Peyer's patch (tissue), 4 donors: Measurements from ENCODE around the gene ZC3H13.

ENCODE experiments used
- CTCF ChIP-seq, 6 experiments: fragments of 450-650 bp in 4 of 6; fragments of 200-600 bp in 2 of 6; sonication (generic) in 1 of 6; IDR thresholded peaks; one replicate each; pipeline ENCODE4 v1.5.1; 2017 to 2019; ENCODE audit warnings: antibody characterized with exemption in 6 of 6, mild to moderate bottlenecking in 3 of 6, moderate library complexity in 1 of 6
- POLR2A ChIP-seq, 2 donors: fragments of 450-650 bp; IDR thresholded peaks; one replicate each; pipeline ENCODE4 v1.5.1; 2017; ENCODE audit warnings: antibody characterized with exemption in 2 of 2, mild to moderate bottlenecking in 2 of 2, moderate library complexity in 2 of 2

- TF ChIP-seq CTCF (IDR thresholded peaks at IDR 0.05) (no peak), POLR2A (IDR thresholded peaks at IDR 0.05) (no peak)
These were observed 4.9 kb upstream of the ZC3H13 start for GRCh38 chr13:46057256-46058015.
